Trophoblast cell (in vitro differentiated cells and primary cell): ENCODE results near the gene PGD.
"Not testable (repeated sequence)": the region's sequence is repeated elsewhere in the genome, so short reads cannot be mapped to it uniquely, and the experiment has no call there.

Source experiments
- DNase-seq, 2 donors: peaks; one replicate each; pipeline ENCODE4 v3.0.0-alpha.2; 2016
- H2AFZ ChIP-seq: 2 replicates; pipeline ENCODE4 v1.6.1; 2013; ENCODE audit warnings: low read length, moderate library complexity, mild to moderate bottlenecking; ENCODE audit not compliant: insufficient read depth, poor library complexity
- H2AK5ac ChIP-seq: 2 replicates; pipeline ENCODE4 v1.6.1; 2013; ENCODE audit warnings: mild to moderate bottlenecking, low read length
- H2BK120ac ChIP-seq: 2 replicates; pipeline ENCODE4 v1.6.1; 2013; ENCODE audit warnings: low read length, mild to moderate bottlenecking, moderate library complexity; ENCODE audit not compliant: insufficient read depth, poor library complexity
- H2BK12ac ChIP-seq: 2 replicates; pipeline ENCODE4 v1.6.1; 2013; ENCODE audit warnings: mild to moderate bottlenecking, low read length, moderate library complexity
- H2BK5ac ChIP-seq: 2 replicates; pipeline ENCODE4 v1.6.1; 2013; ENCODE audit warnings: low read length, low read depth, moderate library complexity, mild to moderate bottlenecking; ENCODE audit not compliant: poor library complexity
- H3K14ac ChIP-seq: 2 replicates; pipeline ENCODE4 v1.6.1; 2013; ENCODE audit warnings: mild to moderate bottlenecking, low read length
- H3K18ac ChIP-seq: 2 replicates; pipeline ENCODE4 v1.6.1; 2013; ENCODE audit warnings: mild to moderate bottlenecking, low read length
- H3K23ac ChIP-seq: 2 replicates; pipeline ENCODE4 v1.6.1; 2013; ENCODE audit warnings: low read length
- H3K27ac ChIP-seq: 2 replicates; pipeline ENCODE4 v1.5.1; 2013; ENCODE audit warnings: low read depth, mild to moderate bottlenecking, inconsistent platforms, low read length, moderate library complexity
- H3K27me3 ChIP-seq: 2 replicates; pipeline ENCODE4 v1.6.1; 2013; ENCODE audit warnings: inconsistent platforms, mild to moderate bottlenecking, low read length, moderate library complexity; ENCODE audit not compliant: insufficient read depth
- H3K36me3 ChIP-seq, 2 experiments: 1 replicate in 1 of 2; 2 replicates in 1 of 2; pipeline ENCODE4 v1.6.1; 2013; ENCODE audit warnings: low read length in 2 of 2, mild to moderate bottlenecking in 2 of 2, moderate library complexity in 1 of 2; ENCODE audit not compliant: insufficient read depth in 2 of 2, control insufficient read depth in 1 of 2
- H3K4ac ChIP-seq: 2 replicates; pipeline ENCODE4 v1.6.1; 2013; ENCODE audit warnings: low read depth, mild to moderate bottlenecking, low read length, moderate library complexity
- H3K4me1 ChIP-seq, 2 experiments: 1 replicate in 1 of 2; 2 replicates in 1 of 2; pipeline ENCODE4 v1.6.1; 2013; ENCODE audit warnings: low read length in 2 of 2, mild to moderate bottlenecking in 2 of 2, moderate library complexity in 1 of 2; ENCODE audit not compliant: insufficient read depth in 2 of 2, control insufficient read depth in 1 of 2
- H3K4me2 ChIP-seq: 2 replicates; pipeline ENCODE4 v1.6.1; 2013; ENCODE audit warnings: inconsistent platforms, mild to moderate bottlenecking, low read length, moderate library complexity
- H3K4me3 ChIP-seq: 2 replicates; pipeline ENCODE4 v1.5.1; 2013; ENCODE audit warnings: mild to moderate bottlenecking, low read depth, low read length, inconsistent platforms
- H3K79me1 ChIP-seq: one replicate; pipeline ENCODE4 v1.6.1; 2013; ENCODE audit warnings: low read length
- H3K79me2 ChIP-seq: 2 replicates; pipeline ENCODE4 v1.6.1; 2013; ENCODE audit warnings: low read length, mild to moderate bottlenecking; ENCODE audit not compliant: control insufficient read depth, insufficient read depth, poor library complexity
- H3K9ac ChIP-seq: 2 replicates; pipeline ENCODE4 v1.6.1; 2013; ENCODE audit warnings: mild to moderate bottlenecking, low read length
- H3K9me3 ChIP-seq: 2 replicates; pipeline ENCODE4 v1.6.1; 2013; ENCODE audit warnings: low read depth, mild to moderate bottlenecking, control low read depth, inconsistent platforms, low read length; ENCODE audit not compliant: insufficient read depth
- H4K12ac ChIP-seq: 2 replicates; pipeline ENCODE4 v1.6.1; 2013; ENCODE audit warnings: low read depth, mild to moderate bottlenecking, low read length, moderate library complexity
- H4K8ac ChIP-seq: 2 replicates; pipeline ENCODE4 v1.6.1; 2013; ENCODE audit warnings: low read depth, mild to moderate bottlenecking, low read length, moderate library complexity
- H4K91ac ChIP-seq: one replicate; pipeline ENCODE4 v1.6.1; 2013; ENCODE audit warnings: low read depth, mild to moderate bottlenecking, low read length, moderate library complexity
- WGBS: extraction: QIAGEN DNeasy Blood & Tissue Kit; methylation state at CpG from one replicate; pipeline ENCODE4 v1.1.7; 2013; ENCODE audit warnings: missing lambda C conversion rate; ENCODE audit not compliant: insufficient read length, insufficient coverage; ENCODE audit errors: extremely low coverage; 5-methylcytosine and 5-hydroxymethylcytosine counted together

The PGD gene

GRCh38 chr1:10425826-10426534 is 27.1 kb downstream of the PGD start:
- not testable (repeated sequence) for H2AK5ac ChIP-seq, H2BK12ac ChIP-seq, H4K91ac ChIP-seq, H3K4ac ChIP-seq, H2BK5ac ChIP-seq, H2BK120ac ChIP-seq, H3K27ac ChIP-seq, H2AFZ ChIP-seq, H3K9me3 ChIP-seq, H3K27me3 ChIP-seq, H3K79me1 ChIP-seq, H3K18ac ChIP-seq, H4K12ac ChIP-seq, H3K36me3 ChIP-seq, H4K8ac ChIP-seq, H3K79me2 ChIP-seq, H3K23ac ChIP-seq, H3K14ac ChIP-seq, H3K4me2 ChIP-seq, H3K9ac ChIP-seq, DNase-seq, H3K4me1 ChIP-seq, H3K4me3 ChIP-seq
- WGBS: no CpG with 5 or more reads among the region's 21 CpGs

- H3K36me3 ChIP-seq, H2BK12ac ChIP-seq, H3K14ac ChIP-seq, H3K4me1 ChIP-seq, H3K9ac ChIP-seq, H4K8ac ChIP-seq, H2BK120ac ChIP-seq, H3K18ac ChIP-seq, H4K12ac ChIP-seq, H3K4me2 ChIP-seq, H2AK5ac ChIP-seq, H3K27me3 ChIP-seq, H2AFZ ChIP-seq, H3K4ac ChIP-seq, H3K79me2 ChIP-seq, H2BK5ac ChIP-seq, H3K23ac ChIP-seq, H4K91ac ChIP-seq, H3K4me3 ChIP-seq, H3K27ac ChIP-seq, H3K79me1 ChIP-seq, H3K9me3 ChIP-seq, DNase-seq: not testable (repeated sequence)
- WGBS: no CpG with 5 or more reads among the region's 21 CpGs
These were observed 27.6 kb downstream of the PGD start for GRCh38 chr1:10426535-10426848.

DNA sequence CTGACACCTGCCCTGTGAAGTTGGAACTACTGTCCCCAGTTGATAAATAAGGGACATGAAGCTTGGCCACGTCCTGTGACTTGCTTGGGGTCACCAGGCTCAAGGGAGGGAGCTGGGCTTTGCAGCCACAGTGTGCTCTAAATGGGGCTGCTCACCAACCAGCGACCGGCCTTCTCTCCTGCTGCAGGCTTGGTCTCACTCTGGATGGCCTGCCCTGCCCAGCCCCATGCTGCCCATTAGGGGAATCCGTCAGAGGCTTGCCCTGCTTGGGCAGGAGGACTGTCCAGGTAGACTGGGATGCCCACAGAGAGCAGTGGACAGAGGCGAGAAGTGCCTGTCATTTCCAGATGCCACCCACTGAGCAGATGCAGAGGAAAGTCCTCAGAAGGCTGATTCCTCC is 30.1 kb downstream of the PGD start:
- Histone ChIP-seq H3K27me3 (no peaks in the 10 kb centered on the region), H3K9ac (no peak overlapping the region), H3K18ac (no peak overlapping the region), H4K8ac (no peak overlapping the region), H3K9me3 (no peaks in the 10 kb centered on the region), H2BK5ac (no peak overlapping the region), H2BK12ac (no peak overlapping the region), H4K91ac (no peak overlapping the region), H3K27ac (no peak overlapping the region), H3K14ac (no peak overlapping the region), H3K79me1 (peaks cover 7% of the 10 kb centered on the region), H3K36me3 (no peaks in the 10 kb centered on the region), H2BK120ac (no peak overlapping the region), H3K4ac (no peak overlapping the region), H2AK5ac (peak overlapping the region; percentile 22), H3K4me1 (peaks cover 3 to 6% of the 10 kb centered on the region in 2 experiments), H3K79me2 (no peaks in the 10 kb centered on the region), H4K12ac (no peak overlapping the region), H2AFZ (no peak overlapping the region), H3K23ac (no peak overlapping the region), H3K4me2 (no peak overlapping the region), H3K4me3 (no peak overlapping the region)
- DNase-seq: no peak
- no CpG with 5 or more reads among the region's 5 CpGs for WGBS

DNA sequence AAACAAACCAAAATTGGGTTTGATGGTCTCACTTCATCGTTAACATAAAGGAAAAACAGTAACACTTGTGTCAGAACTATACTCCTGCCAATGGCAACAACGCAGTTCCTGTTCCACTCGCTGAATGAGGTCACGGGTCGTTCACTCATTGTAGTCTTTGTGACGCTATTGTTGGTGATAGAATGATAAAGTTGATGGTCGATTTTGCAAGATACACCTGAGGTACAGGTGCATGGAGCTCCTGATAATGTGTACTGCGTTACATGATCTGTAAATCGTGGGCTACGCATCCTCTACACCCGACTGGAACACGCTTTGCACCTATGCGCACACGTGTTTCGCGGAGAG is 31.0 kb downstream of the PGD start:
- no peak overlapping the region for H2BK5ac ChIP-seq
- no CpG with 5 or more reads among the region's 16 CpGs for WGBS
- H3K4ac ChIP-seq: no peak overlapping the region
- no peak overlapping the region for H2BK120ac ChIP-seq
- H2BK12ac ChIP-seq: no peak overlapping the region
- no peak overlapping the region for H3K23ac ChIP-seq
- H4K91ac ChIP-seq: no peak overlapping the region
- peaks cover 3 to 6% of the 10 kb centered on the region in 2 experiments for H3K4me1 ChIP-seq
- peaks cover 7% of the 10 kb centered on the region for H3K79me1 ChIP-seq
- H3K9me3 ChIP-seq: no peaks in the 10 kb centered on the region
- H4K8ac ChIP-seq: peak overlapping the region; percentile 33
- no peaks in the 10 kb centered on the region for H3K79me2 ChIP-seq
- peak overlapping the region; percentile 12 for H2AFZ ChIP-seq
- H3K27me3 ChIP-seq: no peaks in the 10 kb centered on the region
- peak overlapping the region; percentile 81 for H3K4me2 ChIP-seq
- peak overlapping the region; percentile 70 for H3K9ac ChIP-seq
- no peak overlapping the region for H2AK5ac ChIP-seq
- H3K18ac ChIP-seq: no peak overlapping the region
- no peak for DNase-seq
- no peak overlapping the region for H4K12ac ChIP-seq
- no peak overlapping the region for H3K14ac ChIP-seq
- H3K27ac ChIP-seq: no peak overlapping the region
- no peaks in the 10 kb centered on the region for H3K36me3 ChIP-seq
- H3K4me3 ChIP-seq: peak overlapping the region; percentile 76
